HG02943 (cell line): ENCODE results near the gene ANXA5.
A peak's percentile ranks its signal among the peaks of the same experiment; 100 is the strongest.

ENCODE experiments used
- ATAC-seq: cut with Tn5 transposase; IDR thresholded peaks from one replicate; pipeline ENCODE4 v1.9.1; 2021; ENCODE audit warnings: mild to moderate bottlenecking, low read depth, moderate library complexity; ENCODE audit not compliant: unreplicated experiment

Gene ANXA5

DNA sequence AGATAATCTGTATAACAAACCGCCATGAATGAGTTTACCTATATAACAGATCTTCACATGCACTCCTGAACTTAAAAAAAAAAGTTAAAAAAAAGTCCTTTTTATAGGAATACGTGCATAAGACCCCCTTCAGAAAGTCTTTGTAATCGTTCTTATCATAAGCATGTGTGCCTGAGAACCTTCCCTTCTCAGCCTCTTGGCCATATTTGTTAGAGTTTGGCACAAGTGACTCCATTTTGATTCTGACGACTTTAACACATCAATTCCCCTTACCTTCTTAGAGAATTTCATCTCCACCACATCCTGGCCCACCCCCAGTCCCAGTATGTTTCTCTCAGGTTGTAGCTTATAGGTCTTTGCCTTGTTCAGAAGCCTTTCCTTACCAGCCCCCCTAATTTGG is 16.0 kb upstream of the ANXA5 start:
- ATAC-seq = no peak

DNA sequence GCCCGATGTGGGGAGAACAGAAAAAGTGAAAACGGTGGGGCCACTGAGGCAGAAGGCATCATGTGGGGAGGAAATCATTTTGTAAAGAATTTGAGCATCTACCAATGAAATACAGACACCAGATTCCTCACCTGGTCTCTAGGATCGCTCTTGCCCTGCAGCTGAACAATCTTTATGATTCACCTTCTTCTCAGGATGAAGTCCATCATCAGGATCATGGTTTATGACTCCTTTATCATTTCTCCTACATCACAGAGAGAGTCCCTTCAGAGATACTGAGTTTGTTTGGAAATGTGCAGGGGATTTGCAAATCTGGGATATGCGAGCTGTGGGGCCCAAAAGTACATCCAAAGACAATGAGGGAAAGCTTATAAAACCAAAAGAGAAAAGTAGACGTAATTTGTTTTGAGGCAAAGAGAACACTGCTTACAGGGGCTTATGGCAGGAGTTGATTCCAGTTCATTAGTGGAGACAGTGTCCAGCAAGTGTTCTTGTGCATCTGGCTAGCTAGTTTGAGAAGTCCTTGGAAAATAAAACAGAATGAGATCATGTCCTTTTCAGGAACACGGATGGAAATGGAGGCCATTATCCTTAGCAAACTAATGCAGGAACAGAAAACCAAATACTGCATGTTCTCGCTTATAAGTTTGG is 15.3 kb upstream of the ANXA5 start:
- no peak for ATAC-seq

DNA sequence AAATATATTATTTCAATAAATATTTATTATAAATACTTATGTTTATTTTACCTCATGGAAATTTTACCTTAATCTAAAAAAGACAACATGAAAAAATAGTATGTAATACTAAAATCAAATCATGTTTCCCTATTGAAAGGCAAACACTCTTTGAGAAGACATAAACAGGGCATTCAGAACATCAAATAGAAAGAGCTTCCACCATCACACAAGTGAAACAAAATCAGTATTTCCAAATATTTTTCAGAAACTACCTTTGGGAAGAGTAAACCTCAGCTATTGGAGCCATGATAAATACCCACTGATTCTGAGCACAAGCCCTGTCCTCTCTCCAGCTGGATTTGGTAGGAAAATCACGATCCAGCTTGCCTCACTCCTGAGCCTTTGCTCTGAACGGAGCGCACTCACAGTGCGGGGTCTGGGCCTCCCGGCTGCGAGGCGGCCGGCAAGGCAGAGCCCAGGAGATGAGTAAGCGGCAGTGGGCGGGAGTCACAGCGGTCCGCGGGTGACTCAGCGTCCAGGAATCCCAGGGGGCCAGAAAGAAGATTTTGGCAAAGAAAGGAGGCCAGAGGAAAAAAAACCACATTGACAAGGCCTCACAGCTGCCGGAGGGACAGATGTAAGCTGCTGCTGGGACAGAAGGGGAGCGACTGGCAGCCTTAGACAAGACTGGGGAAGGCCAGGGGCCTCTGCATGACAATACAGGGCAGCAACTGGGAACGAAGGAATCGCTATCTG is 14.7 kb upstream of the ANXA5 start:
- ATAC-seq = peak; percentile 82

DNA sequence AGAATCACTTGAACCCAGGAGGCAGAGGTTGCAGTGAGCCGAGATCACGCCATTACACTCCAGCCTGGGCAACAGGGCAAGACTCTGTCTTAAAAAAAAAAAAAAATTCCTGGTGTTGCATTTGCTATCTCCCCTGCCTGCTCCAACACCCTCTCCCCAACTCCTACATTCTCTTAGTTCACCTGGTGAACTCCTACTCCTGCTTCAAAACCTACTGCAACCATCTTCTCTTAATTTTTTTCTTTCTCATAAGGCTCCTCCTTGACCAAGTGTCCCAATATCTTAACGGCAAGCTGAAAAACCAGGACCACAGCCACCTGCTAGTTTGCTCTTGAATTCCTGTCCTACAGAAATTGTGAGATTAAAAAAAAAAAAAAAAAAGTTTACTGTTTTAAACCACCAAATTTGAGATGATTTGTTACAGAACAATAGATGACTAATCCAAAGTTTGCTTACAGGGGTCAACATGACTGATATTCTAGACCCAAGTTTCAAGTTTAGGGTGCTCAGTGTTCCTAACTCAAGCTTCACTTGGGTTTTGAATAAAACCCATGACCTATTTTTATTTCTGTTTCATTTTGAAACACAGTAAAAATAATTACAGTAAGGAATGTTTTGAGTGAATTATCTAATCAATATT is 13.1 kb upstream of the ANXA5 start:
- ATAC-seq = no peak

DNA sequence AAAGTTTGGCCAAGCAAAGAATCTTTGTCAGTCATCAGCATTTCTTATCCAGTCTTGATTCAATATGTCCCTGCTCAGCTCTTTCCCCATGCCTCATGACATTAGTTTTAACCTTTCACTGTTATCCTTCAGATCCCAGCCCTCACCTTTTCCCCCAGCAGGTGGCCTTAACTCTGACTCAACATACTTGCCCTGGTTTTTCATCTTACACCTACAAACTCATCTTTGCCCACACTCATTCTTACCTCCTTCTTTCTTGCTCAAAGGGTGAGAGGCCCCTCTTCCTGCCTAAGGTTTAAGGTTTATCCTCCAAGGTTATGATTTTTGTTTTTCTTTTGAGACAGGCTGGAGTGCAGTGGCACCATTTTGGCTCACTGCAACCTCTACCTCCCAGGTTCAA is 10.6 kb upstream of the ANXA5 start:
- ATAC-seq = no peak

DNA sequence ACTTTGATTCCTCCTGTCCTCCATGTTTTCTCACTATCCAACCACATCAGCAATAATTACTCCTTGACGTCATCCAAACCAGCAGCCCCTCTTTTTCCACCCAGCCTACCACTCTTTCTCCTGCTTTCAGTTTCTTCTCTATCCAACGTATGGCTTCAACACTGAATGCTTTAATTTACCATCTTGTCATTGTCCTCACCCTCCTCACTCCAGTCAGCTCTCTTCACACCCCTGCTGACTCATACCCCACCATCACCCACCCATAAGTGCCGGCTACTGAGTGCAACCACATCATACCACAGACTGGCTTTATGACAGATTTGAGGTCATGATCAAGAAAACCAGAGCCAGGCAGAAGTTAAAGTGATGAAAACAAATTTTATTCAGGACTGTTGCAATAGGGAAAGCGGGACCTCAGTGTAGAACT is 9.8 kb upstream of the ANXA5 start:
- ATAC-seq = no peak

DNA sequence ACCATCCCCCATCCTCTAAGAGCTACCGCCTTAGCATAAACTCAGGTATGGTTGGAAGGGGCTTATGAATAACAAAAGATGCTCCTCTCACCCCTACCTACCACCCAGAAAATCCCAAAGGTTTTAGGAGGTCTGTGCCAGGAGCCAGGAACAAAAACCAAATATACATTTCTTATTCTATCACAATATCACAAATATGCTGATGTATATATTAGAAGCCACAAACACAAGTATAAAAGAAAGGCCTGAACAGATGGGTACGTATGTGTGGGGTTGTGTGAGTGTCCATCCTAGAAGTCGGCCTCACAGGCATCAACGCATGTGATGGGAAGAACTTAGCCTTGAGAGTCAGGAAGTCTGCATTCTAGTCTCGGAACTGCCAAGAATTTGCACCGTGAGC is 8.7 kb upstream of the ANXA5 start:
- no peak for ATAC-seq

DNA sequence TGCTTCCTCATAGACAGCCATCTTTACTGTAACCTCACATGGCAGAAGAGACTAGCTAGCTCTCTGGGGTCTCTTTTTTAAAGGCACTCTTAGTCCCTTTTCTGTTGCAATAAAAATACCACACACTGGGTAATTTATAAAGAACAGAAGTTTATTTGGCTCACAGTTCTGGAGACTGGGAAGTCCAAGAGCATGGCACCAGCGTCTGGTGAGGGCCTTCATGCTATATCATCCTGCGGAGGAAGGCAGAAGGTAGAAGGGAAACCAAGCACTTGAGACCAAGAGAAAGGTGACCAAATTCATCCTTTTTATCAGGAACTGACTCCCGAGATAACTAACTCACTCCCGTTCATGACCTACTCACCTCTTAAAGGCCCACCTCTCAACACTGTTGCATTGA is 5.4 kb upstream of the ANXA5 start:
- no peak for ATAC-seq

DNA sequence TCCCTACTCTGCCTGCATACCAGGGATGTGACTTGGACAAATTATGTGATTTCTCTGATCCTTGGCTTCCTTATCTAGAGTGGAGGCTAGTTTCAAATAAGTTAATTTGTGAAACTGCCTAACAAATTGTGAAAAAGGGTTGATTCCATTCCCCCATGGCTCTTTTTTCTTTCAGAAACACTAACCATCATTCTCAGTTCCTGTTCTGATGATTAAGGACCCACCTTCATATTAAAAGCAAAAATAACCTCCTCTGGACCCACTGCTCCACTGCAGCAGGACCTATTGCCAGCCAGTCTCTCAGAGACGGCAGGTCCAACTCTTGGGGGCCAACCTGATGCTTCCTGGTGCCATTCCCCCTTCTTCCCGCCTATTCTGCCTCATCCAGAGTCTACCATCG is 4.5 kb upstream of the ANXA5 start:
- no peak for ATAC-seq

DNA sequence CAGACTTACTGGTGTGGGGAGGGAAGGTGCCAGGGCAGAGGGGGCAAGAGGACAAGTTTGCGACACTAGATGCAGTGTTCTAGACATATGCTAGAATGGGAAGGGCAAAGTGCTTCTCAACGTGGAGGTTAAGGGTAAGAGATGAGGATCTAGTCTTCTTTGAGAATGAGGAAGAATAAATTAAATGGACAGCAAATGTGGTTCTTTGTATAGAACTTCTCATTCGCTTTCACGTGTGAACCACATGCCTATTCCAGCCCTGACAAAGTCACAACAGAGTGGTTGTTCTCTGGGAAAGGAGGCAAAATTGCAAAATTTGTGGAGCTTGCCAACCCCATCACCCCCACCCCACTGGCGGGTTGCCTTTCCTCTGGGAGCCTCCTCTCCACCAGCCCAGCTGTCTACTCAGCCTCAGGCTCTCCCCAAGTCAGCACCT is 1.5 kb upstream of the ANXA5 start:
- no peak for ATAC-seq

DNA sequence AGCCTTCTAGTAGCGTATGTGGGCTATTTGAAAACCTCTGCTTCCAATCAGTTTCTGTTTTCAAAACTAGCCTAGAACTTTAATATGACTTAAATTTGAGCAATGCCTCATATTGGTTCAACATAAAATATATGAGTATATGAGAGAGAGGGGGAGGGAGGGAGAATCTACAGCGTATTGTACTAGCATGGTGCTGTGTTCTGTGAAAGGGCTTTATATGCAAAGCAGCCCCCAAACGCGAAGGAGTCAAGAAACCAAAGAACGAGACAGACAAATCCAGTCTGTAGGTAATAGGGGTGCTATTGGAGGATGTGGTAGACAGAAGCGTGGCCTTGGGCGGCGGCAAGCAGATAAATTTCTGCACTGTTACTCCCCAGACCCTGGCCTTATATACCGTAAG is 784 bp upstream of the ANXA5 start:
- ATAC-seq = peak; percentile 30

DNA sequence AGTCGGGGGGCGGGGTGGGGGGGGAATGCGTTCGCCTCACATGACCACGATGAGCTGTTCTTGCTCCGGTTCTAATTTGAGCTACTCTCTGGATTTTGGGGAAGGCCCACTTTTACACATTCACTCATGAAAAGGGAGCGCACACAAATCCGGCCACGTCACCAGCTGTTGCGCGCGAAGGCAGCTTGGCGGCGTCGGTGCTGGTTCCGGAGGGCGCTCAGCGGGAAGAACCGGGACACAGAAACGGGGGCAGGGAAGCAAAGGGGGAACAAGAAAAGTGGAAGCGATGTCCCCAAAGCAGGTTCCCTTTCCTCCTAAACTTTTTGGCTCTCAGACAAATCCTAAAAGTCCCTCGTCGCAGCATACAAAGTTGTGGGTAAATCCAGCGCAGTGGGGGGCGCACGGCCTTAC is 605 bp downstream of the ANXA5 start:
- peak; percentile 32 for ATAC-seq

DNA sequence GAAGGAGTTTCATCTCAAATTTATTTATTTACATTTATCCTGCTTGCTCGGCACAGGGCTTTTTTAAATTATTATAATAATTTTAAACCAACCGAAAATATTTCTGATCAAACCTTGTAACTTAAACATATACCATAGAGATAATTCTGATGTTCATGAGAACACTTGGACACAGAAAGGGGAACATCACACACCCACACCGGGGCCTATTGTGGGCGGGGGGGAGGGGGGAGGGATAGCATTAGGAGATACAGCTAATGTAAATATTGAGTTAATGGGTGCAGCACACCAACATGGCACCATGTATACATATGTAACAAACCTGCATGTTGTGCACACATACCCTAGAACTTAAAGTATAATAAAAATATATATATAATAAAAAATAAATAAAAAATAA is 2.9 kb downstream of the ANXA5 start:
- no peak for ATAC-seq

DNA sequence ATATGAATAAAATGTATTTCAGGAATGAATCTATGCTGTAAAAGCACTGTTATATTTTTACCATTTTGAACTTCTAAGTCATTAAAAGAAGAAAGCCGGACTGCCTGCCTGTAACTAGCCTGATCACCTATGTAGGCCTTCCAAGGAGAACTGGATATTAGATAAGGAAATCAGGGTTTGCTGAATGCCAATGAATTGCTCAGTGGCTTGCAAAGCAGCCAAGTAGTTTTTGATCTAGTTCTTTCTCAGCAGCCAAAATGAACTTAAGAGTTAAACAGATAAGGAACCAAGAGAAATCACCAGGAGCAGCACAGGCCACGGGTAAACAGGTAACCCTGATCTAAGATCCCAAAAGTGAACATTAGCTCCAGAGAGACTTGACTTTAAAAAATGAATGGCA is 3.3 kb downstream of the ANXA5 start:
- no peak for ATAC-seq

DNA sequence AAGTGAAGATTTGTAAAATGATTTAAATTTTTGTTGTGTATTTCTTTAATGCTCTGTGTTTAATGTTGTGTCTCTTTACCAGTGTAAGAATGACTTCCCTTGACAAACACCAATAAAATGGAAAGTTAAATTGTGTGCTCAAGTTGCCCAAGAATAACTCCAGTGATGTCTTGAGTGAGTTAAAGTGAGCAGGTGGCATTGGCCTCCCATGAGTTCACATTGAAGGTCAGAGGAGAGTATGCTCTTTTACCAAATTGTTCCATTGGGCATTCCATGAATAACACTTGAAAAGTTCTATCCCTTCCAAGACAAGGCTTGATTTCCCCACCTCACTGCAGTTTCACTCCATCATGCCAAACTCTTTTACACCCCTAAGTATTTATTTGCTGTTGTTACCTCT is 4.5 kb downstream of the ANXA5 start:
- no peak for ATAC-seq

DNA sequence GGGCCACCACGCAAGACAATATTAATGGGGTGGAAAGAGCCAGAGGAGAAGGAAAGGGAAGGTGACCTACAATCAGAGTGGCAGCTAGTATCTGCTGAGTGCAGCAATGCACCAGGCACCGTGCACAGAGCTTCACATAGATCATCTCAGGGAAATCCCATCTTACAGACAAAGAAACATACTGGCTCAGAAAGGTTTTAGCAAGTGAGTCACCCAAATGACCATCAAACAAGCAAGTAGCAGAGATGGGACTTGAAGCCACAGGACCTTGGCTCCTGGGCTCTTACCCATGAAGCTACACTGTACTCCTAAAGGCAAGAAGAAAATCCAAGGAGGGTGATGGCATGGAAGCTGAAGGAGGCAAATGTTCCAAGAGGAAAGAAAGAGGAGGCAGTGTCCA is 6.8 kb downstream of the ANXA5 start:
- no peak for ATAC-seq

DNA sequence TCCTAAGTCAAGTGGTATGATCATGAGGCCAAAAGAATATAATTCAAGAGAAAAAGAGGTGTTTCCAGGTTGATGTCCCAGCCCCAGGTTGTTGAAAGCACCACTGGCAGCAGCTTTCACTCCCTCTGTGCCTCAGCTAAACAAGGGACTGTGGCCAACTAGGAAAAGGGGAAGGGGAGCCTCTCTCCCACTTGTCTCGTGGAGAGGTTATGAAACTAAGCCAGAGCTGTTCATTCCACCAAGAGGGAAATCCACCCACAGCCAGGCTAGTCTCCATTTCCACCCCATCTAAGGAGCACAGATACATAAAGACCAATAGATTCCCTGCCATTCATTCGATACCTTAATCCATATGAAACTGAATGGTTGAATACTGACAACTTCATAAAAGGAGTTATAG is 8.1 kb downstream of the ANXA5 start:
- ATAC-seq = no peak

DNA sequence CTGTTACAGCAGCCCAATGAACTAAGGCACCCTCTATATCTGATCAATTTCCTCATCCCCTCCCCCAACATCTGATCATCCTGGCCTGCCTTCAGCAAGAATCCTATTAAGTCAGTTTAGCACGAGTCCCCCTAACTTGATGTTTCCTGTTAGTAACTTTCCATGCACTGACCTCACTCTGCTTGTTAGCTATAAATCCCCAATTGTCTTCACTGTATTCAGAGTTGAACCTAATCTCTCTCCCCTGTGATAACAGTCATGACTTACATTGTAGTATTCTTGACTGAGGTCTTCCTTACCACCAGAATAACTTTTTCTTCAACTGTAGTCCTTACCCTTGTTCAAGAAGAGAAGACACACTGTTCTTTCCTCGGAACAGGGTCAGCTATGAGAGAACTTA is 8.5 kb downstream of the ANXA5 start:
- no peak for ATAC-seq

DNA sequence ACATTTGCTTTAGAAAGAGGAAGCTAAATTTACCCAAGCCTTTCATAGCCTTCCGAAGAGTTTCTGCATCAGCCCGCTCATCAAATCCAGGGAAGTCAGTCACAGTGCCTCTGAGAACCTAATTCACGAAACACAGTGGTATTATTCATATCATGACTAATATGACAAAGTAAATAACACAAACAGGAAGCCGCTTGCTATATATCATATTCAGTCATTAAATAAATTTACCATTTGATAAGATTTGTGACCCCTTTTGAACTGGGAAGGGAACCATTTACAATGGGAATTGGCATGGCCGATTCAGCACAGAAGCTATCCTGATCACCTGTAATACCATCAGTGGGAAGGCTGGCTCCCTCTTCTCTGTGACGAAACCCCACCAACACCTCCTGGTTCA is 10.5 kb downstream of the ANXA5 start:
- ATAC-seq = no peak

DNA sequence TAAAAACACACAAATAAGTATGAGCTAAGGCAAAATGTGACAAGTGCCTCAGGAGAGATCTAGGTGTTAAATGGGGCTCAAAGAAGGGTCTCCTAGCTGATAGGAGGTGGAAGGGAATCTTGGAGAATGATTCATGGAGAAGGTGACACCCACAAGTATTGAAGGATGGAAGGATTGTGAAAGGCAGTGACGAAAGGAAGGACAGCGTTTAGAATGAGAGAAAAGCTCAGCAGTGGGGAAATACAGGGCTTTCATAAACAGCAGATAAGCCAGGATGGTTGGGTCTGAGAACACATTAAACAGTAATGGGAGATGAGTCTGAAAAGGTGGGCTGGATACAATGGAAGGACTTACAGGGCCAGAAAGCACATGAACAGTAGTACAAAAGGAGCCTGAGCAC is 11.5 kb downstream of the ANXA5 start:
- no peak for ATAC-seq

DNA sequence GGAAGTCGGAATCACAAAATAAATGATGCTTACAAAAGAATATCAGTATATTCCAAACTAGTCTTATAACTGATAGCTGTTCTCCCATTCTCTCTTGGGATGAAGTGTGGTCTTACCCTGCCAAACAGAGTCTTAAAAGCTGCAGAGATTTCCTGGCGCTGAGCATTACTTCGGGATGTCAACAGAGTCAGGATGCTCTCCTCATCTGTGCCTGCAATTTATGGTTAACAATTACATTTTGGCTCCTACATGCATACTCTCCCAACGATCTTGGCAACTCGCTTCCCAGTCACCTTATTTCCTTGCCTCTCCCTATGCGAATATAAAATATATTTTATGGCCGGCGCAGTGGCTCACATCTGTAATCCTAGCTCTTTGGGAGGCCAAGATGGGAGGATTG is 12.2 kb downstream of the ANXA5 start:
- no peak for ATAC-seq

DNA sequence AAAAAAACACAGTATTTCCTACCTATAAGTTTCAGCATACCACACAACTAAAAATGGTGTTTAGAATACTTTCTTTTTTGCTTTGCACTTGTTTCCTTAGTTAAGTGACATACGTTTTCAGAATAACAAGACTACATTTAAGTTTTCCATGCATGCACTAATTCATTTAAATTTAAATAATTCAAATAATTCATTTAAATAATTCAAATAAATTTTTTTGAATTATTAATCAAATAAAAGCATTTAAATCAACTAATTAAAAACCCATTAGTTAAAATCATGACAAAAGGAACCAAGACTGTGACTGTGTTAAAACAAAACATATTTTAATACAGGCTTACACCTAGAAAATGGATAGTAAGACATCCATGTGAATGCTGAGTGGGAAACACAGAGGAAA is 12.8 kb downstream of the ANXA5 start:
- no peak for ATAC-seq
